ENCODE measurements around the gene PLP2.
"Not testable (repeated sequence)": the region's sequence is repeated elsewhere in the genome, so short reads cannot be mapped to it uniquely, and the experiment has no call there.

The PLP2 gene

GRCh38 chrX:49173544-49173943 is 1.8 kb downstream of the PLP2 start:
- H3K4me1 ChIP-seq (ENCODE audit: insufficient read depth, low read length); H3K36me3 ChIP-seq (ENCODE audit: insufficient read depth, low read length); H3K9ac ChIP-seq (ENCODE audit: low read depth, low read length); H3K9me3 ChIP-seq (ENCODE audit: control insufficient read depth, insufficient read depth, low read length): not testable (repeated sequence)

DNA sequence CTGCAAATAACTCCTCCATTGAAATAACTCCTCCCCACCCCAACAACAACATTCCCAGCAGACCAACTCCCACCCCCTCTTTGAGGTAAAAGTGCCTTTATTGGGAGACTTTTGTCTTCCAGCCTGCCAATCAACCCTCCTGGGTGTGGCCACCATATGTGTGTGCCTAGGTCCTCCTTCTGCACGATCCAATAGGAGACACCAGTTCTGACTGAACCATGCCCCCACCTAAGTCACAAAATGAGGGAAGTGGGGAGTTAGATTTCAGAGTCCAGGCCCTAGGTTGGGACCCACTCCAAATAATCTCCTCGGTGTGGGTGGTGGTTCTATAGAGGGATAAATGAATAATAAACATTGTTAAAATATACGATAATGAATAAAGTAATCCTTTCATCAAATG is 3.0 kb downstream of the PLP2 start:
- Histone ChIP-seq H3K9me3 (ENCODE audit: control insufficient read depth, insufficient read depth, low read length) (no peaks in the 10 kb centered on the region), H3K4me1 (ENCODE audit: insufficient read depth, low read length) (no peaks in the 10 kb centered on the region; the same call in 1 of the 2 replicates), H3K36me3 (ENCODE audit: insufficient read depth, low read length) (no peaks in the 10 kb centered on the region; the same call in 1 of the 2 replicates), H3K9ac (ENCODE audit: low read depth, low read length) (no peak overlapping the region)

GRCh38 chrX:49175435-49176274 is 4.0 kb downstream of the PLP2 start:
- Histone ChIP-seq H3K36me3 (ENCODE audit: insufficient read depth, low read length) (no peaks in the 10 kb centered on the region; the same call in 1 of the 2 replicates), H3K9me3 (ENCODE audit: control insufficient read depth, insufficient read depth, low read length) (no peaks in the 10 kb centered on the region), H3K4me1 (ENCODE audit: insufficient read depth, low read length) (no peaks in the 10 kb centered on the region; the same call in 1 of the 2 replicates), H3K9ac (ENCODE audit: low read depth, low read length) (no peak overlapping the region)

DNA sequence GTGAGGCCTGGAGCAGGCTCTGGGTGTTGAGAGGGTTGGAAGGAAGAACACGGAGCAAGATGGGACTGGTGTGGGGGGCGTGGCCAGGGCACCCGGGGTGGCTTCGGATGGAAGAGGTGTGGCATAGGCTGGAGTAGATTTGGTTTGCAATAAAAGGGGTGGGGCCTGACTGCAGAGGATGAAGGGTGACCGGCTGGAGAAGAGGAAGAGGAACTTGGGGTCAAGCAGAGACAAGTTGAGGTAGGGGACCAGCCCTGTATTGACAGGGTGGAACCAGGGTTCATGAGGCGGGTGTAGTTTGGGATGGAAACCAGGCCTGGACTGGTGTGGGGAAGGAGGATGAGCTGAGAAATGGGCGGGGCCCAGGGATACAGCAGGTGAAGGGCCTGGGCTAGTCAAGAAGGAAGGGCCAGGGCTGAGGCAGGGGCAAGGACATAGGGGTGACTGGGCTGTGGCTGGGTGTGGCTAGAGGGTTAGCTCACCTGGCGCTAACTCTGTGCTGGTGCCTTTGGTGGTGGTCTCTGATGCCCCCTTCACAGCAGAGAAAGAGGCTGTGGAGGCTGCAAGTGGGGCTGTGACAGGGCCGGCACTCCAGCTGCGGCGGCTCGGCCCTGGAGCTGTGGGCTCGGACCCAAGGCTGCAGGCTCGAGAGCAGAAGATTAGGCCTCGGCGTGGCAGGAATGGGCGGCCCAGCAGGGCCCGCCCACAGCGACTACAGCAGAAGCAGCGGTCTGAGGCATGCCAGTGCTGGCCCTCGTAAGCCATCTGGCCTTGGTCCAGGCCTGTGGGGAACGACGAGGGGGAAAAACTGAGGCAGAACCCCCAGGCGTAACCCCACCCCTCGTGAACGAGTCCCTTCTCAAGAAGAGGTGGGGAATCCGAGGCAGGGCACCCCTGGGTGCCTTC is 5.0 kb downstream of the PLP2 start:
- no peak overlapping the region for H3K9ac ChIP-seq (ENCODE audit: low read depth, low read length)
- no peaks in the 10 kb centered on the region; the same call in 1 of the 2 replicates for H3K36me3 ChIP-seq (ENCODE audit: insufficient read depth, low read length)
- H3K9me3 ChIP-seq (ENCODE audit: control insufficient read depth, insufficient read depth, low read length): no peaks in the 10 kb centered on the region
- no peaks in the 10 kb centered on the region; the same call in 1 of the 2 replicates for H3K4me1 ChIP-seq (ENCODE audit: insufficient read depth, low read length)

DNA sequence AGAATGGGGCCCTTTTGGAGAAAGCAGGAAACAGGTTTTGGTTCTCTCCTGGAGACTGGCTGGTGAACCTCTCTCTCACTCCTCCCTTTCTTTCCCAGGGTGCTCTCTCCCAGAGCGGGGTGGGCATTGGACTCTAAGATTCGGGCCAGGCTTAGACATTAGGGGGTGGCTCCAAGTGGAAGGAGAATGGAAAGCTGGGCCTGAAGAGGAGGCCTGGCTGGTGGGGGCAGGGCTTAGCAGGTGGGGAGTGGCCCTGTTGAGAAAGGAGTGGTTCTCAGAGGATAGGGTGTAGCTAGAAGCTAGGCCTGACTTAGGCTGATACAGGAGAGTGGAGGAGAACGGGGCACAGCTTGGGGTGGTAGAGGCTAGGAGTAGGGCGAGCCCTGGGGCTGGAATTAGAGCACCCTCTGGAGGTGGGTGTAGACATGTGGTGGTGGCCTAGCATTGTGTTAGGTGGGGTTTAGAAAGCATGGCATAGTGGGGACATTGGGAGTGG is 5.7 kb downstream of the PLP2 start:
- H3K4me1 ChIP-seq (ENCODE audit: insufficient read depth, low read length): no peaks in the 10 kb centered on the region; the same call in 1 of the 2 replicates
- no peaks in the 10 kb centered on the region for H3K9me3 ChIP-seq (ENCODE audit: control insufficient read depth, insufficient read depth, low read length)
- H3K36me3 ChIP-seq (ENCODE audit: insufficient read depth, low read length): no peaks in the 10 kb centered on the region; the same call in 1 of the 2 replicates
- H3K9ac ChIP-seq (ENCODE audit: low read depth, low read length): no peak overlapping the region

GRCh38 chrX:49177873-49178480 is 6.3 kb downstream of the PLP2 start:
- Histone ChIP-seq H3K9ac (ENCODE audit: low read depth, low read length) (no peak overlapping the region), H3K9me3 (ENCODE audit: control insufficient read depth, insufficient read depth, low read length) (no peaks in the 10 kb centered on the region), H3K4me1 (ENCODE audit: insufficient read depth, low read length) (no peaks in the 10 kb centered on the region; the same call in 1 of the 2 replicates), H3K36me3 (ENCODE audit: insufficient read depth, low read length) (no peaks in the 10 kb centered on the region; the same call in 1 of the 2 replicates)

- Histone ChIP-seq H3K36me3 (ENCODE audit: insufficient read depth, low read length) (no peaks in the 10 kb centered on the region; the same call in 1 of the 2 replicates), H3K4me1 (ENCODE audit: insufficient read depth, low read length) (no peaks in the 10 kb centered on the region; the same call in 1 of the 2 replicates), H3K9ac (ENCODE audit: low read depth, low read length) (no peak overlapping the region), H3K9me3 (ENCODE audit: control insufficient read depth, insufficient read depth, low read length) (no peaks in the 10 kb centered on the region)
Observed at GRCh38 chrX:49178537-49178936, 6.8 kb downstream of the PLP2 start.

DNA sequence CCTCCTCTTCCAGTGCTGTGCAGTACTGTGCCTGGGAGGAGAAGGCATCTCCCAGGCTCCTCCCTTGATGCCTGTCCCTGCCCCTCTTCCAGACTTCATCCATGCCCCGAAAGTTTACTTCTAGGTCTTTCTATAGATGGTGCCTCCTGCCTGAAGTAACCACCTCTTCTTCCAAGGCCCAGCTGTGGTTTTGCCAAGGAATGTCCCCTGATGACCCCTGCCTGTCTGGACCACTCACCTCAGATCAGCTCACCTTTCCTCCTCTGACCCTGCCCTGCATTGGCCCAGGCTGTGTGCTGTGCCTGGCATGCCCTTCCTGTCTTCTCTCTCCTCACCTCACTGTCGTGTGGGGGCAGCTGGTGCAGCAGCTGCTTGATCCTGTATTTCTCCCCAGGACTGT is 7.7 kb downstream of the PLP2 start:
- H3K9ac ChIP-seq (ENCODE audit: low read depth, low read length): no peak overlapping the region
- H3K9me3 ChIP-seq (ENCODE audit: control insufficient read depth, insufficient read depth, low read length): no peaks in the 10 kb centered on the region
- H3K4me1 ChIP-seq (ENCODE audit: insufficient read depth, low read length): no peaks in the 10 kb centered on the region; the same call in 1 of the 2 replicates
- no peaks in the 10 kb centered on the region; the same call in 1 of the 2 replicates for H3K36me3 ChIP-seq (ENCODE audit: insufficient read depth, low read length)

DNA sequence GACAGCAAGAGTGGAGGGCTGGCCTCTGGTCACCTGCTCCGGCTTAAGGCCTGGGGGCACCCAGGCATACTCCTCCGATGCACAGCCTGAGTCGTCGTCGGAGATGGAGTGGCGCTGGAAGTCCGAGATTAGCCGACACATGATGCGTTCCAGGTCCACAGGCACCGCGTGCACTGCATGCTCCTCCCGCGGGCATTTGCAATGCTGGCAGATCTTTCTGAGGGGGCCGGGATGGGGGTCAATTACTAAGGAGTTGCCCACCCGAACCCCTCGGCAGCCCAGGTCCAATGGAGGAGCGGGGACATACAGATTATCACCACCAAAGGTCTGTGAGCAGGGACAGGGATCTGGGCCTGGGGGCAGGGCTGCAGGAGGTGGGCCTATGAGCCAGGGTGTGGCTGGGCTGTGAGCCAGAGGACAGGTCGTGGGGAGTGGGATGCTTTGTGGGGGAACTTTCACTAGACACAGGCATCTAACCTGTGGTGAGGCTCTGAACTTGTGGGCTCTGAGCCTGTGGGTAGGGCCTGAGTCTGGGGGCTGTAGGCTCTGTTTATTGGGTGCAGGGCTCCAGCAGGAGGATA is 12.1 kb downstream of the PLP2 start:
- H3K9ac ChIP-seq (ENCODE audit: low read depth, low read length): no peak overlapping the region
- no peaks in the 10 kb centered on the region; the same call in 1 of the 2 replicates for H3K36me3 ChIP-seq (ENCODE audit: insufficient read depth, low read length)
- H3K9me3 ChIP-seq (ENCODE audit: control insufficient read depth, insufficient read depth, low read length): no peaks in the 10 kb centered on the region
- H3K4me1 ChIP-seq (ENCODE audit: insufficient read depth, low read length): peaks cover 8% of the 10 kb centered on the region; the same call in 1 of the 2 replicates

- Histone ChIP-seq H3K36me3 (ENCODE audit: insufficient read depth, low read length) (no peaks in the 10 kb centered on the region; the same call in 1 of the 2 replicates), H3K4me1 (ENCODE audit: insufficient read depth, low read length) (peaks cover 8% of the 10 kb centered on the region; the same call in 1 of the 2 replicates), H3K9me3 (ENCODE audit: control insufficient read depth, insufficient read depth, low read length) (no peaks in the 10 kb centered on the region), H3K9ac (ENCODE audit: low read depth, low read length) (peak overlapping the region; percentile 59)
Observed at GRCh38 chrX:49184294-49185281, 12.9 kb downstream of the PLP2 start.

GRCh38 chrX:49186125-49187027 is 14.7 kb downstream of the PLP2 start, which contains the start of gene PRICKLE3:
PRICKLE3 (minus strand) TSS chrX:49186373; CDS start chrX:49186297, 76 bp downstream.
- H3K4me1 ChIP-seq (ENCODE audit: insufficient read depth, low read length): peaks cover 8% of the 10 kb centered on the region; the same call in 1 of the 2 replicates
- no peaks in the 10 kb centered on the region; the same call in 1 of the 2 replicates for H3K36me3 ChIP-seq (ENCODE audit: insufficient read depth, low read length)
- H3K9me3 ChIP-seq (ENCODE audit: control insufficient read depth, insufficient read depth, low read length): no peaks in the 10 kb centered on the region
- peak within 1 kb of the TSS; percentile 76 for H3K9ac ChIP-seq (ENCODE audit: low read depth, low read length)

DNA sequence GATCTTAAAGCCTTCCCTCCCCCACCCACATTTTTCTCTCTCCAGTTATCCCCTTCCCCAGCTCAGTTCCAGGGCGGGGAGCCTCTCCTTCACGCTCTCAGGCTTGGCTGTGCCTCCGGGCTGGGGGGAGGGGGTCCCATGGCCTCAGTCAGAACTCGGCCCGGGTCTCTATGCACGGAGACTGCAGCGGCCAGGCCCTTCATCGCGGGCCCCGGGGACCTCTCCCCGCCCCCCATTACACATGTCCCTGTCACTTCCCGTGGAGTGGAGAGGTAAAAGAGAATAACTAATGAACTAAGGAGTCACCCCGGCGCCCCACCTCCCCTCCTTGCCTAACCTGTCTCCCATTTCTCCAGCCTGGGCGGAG is 15.3 kb downstream of the PLP2 start:
- no peaks in the 10 kb centered on the region; the same call in 1 of the 2 replicates for H3K36me3 ChIP-seq (ENCODE audit: insufficient read depth, low read length)
- H3K9me3 ChIP-seq (ENCODE audit: control insufficient read depth, insufficient read depth, low read length): no peaks in the 10 kb centered on the region
- peak overlapping the region; percentile 76; the same call in 1 of the 2 replicates for H3K9ac ChIP-seq (ENCODE audit: low read depth, low read length)
- H3K4me1 ChIP-seq (ENCODE audit: insufficient read depth, low read length): peaks cover 8% of the 10 kb centered on the region; the same call in 1 of the 2 replicates

Measured in ES-I3 (cell line).